Activated CD8-positive, alpha-beta memory T cell treated with anti-CD3 and anti-CD28 coated beads, Interleukin-2, amount 10 ng/mL, durations not matched to agents 7 days and 5 days (primary cell): ENCODE results near the gene USP2. TPM values are rescaled to one million over a fixed set of nuclear protein-coding genes. Genes with fewer than 3 reads are reported as not detected.

Experiments
- microRNA-seq: library from miRNA; unstranded; fragments of <30 nt; microRNA quantifications from one replicate; pipeline ENCODE4 v1.2.0, GENCODE V29; 2022
- total RNA-seq, 2 experiments: library from RNA; stranded (reverse); gene quantifications; one replicate each; pipeline ENCODE4 v1.2.3, GENCODE V29; 2021

Gene USP2
- total RNA-seq, 2 experiments from 2014 or later: 0.28 to 0.76 TPM

Small RNAs within 50 kb of the gene (microRNA-seq; reads per million reads assigned to microRNA genes)
- not detected for gene MIR6756

Other genes with a start within 250 kb of the USP2 start
- not detected for gene ABCG4, start 232.6 kb downstream of the USP2 start, total RNA-seq
- gene NLRX1, start 213.0 kb downstream of the USP2 start, total RNA-seq: 10 to 100 TPM; 21.2 to 22.2 TPM
- under 1 TPM; 0.19 to 0.35 TPM for gene NHERF4, start 196.2 kb downstream of the USP2 start, total RNA-seq
- 10 to 100 TPM; 40.0 to 49.2 TPM for gene CBL, start 175.4 kb downstream of the USP2 start, total RNA-seq
- gene MCAM, start 64.6 kb downstream of the USP2 start, total RNA-seq: 1 to 10 TPM; 2.5 to 3.9 TPM
- 10 to 100 TPM; 38.7 to 42.1 TPM for gene RNF26, start 47.2 kb downstream of the USP2 start, total RNA-seq
- not detected for gene C1QTNF5, start 40.8 kb downstream of the USP2 start, total RNA-seq
- not detected for gene MFRP, start 35.0 kb downstream of the USP2 start, total RNA-seq
- under 1 TPM in 1 of 2 experiments, not detected in 1; 0.30 TPM for gene THY1, start 41.5 kb upstream of the USP2 start, total RNA-seq